Stimulated activated CD4-positive, alpha-beta T cell treated with anti-CD3 and anti-CD28 coated beads, Interleukin-4, amount 100 ng/mL, for 1 hour (primary cell): ENCODE data around the gene ZNF816.
A peak's percentile ranks its signal among the peaks of the same experiment; 100 is the strongest.
"Not testable (repeated sequence)": the region's sequence is repeated elsewhere in the genome, so short reads cannot be mapped to it uniquely, and the experiment has no call there.

Experiments
- DNase-seq: peaks from one replicate; pipeline ENCODE4 v3.0.0-alpha.2; 2020

The ZNF816 gene

GRCh38 chr19:52959613-52960295 lies 2.9 kb downstream of the ZNF816 start:
- DNase-seq = no peak

- DNase-seq = no peak
Measured at GRCh38 chr19:52957591-52957990, 5.1 kb downstream of the ZNF816 start.

GRCh38 chr19:52956917-52957316 lies 5.8 kb downstream of the ZNF816 start:
- DNase-seq = no peak

- no peak for DNase-seq
Measured at GRCh38 chr19:52949422-52949821, 13.3 kb downstream of the ZNF816 start.

DNA sequence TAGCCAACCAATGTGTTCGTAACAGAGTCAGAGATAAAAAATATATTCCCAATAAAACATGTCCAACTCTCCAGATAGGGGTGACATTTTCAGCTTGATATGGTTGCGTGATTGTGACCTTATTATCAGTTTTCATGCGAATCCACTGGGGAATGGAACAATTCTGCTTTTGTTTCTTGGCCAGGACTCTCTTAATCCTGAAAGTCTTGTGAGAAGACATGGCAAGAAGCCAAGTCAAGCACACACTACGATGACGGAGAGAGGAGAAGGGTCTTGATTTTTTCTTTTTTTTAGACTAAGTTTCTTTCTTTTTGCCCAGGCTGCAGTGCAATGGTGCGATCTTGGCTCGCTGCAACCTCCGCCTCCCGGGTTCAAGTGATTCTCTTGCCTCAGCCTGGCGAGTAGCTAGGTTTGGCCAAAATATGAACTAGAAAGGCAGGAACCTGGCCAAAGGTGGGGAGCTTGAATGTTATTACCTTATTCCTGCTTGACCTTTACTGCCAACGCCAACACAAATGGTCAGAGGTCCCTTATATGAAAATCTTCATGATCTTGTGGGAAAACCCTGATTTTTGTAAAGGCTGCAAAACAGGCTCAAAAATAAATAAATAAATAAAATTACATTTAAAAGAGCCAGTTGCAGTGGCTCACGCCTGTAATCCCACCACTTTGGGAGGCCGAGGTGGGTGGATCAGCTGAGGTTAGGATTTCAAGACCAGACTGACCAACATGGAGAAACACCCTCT lies 14.5 kb downstream of the ZNF816 start:
- DNase-seq = no peak

- DNase-seq = no peak
Measured at GRCh38 chr19:52946322-52947310, 16.1 kb downstream of the ZNF816 start.

DNA sequence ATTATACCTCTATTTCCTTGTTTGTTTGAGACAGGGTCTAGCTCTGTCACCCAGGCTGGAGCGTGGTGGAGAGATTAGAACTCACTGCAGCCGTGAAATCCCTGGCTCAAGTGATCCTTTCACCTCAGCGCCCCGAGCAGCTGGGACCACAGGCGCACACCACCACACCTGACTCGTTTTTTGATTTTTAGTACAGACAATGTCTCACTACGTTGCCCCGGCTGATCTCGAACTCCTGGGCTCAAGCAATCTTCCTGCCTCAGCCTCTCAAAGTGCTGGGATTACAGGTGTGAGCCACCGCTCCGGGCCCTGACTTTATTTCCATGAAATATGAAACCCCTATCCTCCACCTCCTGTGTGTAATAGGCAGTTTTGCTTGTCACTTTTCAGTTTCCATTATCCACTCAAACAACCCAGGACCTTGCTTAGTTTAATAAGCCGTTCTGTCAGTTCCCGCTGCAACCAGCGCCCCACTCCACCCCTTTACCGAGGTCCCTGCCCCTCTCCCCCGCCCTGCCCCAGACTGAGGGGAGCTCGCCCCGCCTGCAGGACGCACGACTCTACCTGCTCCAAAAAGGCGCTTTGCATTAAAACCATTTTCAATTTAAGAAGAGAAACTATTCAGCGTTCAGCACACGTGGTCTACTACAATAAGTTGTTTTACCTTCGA lies 16.9 kb downstream of the ZNF816 start:
- DNase-seq = no peak

DNA sequence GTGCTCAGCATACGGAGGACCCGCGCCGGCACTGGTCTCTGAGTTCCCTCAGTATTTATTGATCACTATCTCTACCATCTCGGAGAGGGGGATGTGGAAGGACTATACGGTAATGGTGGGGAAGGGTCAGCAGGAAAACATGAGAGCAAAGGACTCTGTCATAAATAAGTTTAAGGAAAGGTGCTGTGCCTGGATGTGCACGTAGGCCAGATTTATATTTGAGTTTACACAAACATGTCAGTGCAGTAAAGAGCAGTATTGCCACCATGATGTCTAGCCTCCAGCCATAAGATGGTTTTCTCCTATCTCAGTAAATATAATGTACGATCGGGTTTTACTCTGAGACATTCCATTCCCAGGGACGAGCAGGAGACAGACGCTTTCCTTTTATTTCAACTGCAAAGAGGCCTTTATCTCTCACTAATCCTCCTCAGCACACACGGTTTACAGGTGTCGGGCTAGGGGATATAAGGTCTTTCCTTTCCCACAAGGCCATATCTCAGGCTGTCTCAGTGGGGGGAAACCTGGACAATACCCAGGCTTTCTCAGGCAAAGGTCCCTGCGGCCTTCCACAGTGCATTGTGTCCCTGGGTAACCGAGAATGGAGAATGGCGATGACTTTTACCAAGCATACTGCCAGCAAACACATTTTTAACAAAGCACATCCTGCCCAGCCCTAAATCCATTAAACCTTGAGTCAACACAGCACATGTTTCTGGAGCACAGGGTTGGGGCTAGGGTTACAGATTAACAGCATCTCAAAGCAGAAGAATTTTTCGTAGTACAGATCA lies 17.8 kb downstream of the ZNF816 start:
- DNase-seq = not testable (repeated sequence)

- no peak for DNase-seq
Measured at GRCh38 chr19:52943884-52944643, 18.6 kb downstream of the ZNF816 start.

GRCh38 chr19:52943134-52943883 lies 19.4 kb downstream of the ZNF816 start:
- DNase-seq = no peak

GRCh38 chr19:52942386-52943133 lies 20.1 kb downstream of the ZNF816 start:
- peak; percentile 92 for DNase-seq

GRCh38 chr19:52941941-52942385 lies 20.7 kb downstream of the ZNF816 start:
- DNase-seq = peak; percentile 16

GRCh38 chr19:52941523-52941922 lies 21.2 kb downstream of the ZNF816 start:
- not testable (repeated sequence) for DNase-seq

GRCh38 chr19:52940905-52941304 lies 21.8 kb downstream of the ZNF816 start:
- not testable (repeated sequence) for DNase-seq

DNA sequence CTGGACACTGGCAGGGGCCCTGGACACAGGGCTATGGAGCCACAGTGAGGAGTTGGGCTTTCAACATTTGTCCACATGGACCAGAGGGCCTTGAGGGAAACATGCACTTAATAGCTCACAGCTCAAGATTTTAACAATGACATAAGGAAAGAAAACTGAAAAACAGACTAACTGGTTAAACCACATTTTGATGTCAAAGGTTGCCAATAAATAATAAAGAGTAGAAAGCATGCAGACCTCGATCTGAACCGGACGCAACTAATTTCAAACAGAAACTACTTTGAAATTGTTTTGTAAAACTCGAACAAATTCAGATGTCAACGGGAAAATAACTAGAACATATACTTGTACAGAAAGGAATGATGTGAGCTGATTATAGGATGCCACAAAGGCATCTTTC lies 23.9 kb downstream of the ZNF816 start:
- DNase-seq = no peak

DNA sequence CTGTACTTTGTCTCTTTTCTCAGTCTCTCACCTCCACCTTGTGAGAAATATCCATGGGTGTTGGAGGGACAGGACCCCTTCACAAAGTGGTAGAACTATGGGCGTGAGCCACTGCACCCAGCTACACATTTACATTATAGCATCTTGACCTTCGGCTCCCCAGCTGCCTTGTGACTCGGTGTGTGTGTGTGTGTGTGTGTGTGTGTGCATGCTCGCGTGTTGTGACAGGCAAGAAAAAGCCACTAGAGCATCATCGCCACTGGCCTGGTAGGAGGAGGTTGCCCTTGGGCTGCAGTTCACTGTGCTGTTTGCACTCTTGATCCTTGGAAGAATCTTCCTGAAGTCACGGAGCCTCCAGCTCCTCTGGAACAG lies 25.7 kb downstream of the ZNF816 start:
- no peak for DNase-seq

DNA sequence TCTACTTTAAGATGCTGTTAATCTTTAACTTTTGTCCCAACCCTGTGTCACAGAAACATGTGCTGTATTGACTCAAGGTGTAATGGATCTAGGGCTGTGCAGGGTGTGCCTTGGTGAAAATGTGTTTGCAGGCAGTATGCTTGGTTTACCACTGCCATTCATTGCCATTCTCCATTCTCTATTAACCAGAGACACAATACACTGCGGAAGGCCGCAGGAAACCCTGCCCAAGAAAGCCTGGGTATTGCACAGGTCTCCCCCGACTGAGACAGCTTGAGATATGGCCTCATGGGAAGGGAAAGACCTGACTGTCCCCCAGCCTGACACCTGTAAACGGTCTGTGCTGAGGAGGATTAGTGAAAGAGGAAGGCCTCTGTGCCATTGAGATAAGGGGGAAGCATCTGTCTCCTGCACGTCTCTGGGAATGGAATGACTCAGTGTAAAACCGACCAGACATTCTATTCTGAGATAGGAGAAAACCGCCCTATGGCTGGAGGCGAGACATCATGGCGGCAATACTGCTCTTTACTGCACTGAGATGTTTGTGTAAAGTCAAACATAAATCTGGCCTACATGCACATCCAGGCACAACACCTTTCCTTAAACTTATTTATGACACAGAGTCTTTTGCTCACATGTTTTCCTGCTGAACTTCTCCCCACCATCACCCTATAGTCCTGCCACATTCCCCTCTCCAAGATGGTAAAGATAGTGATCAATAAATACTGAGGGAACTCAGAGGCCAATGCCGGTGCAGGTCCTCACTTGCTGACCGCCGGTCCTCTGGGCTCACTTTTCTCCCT lies 26.3 kb downstream of the ZNF816 start:
- no peak for DNase-seq

DNA sequence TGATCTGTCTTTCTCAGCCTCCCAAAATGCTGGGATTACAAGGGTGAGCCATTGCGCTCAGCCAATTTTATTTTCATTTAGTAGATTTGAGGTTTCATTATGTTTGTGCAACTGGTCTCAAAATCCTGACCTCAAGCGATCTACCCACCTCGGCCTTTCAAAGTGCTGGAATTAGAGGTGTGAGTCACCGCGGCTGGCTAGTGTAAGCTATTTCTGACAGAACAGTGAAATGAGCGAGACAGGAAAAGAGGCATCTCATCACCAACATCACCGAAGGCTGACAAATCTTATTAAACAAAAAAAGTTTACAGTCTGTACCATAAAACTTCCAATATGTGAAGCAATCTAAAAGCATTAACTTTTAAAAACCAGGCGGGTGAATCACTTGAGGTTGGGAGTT lies 27.2 kb downstream of the ZNF816 start:
- no peak for DNase-seq

DNA sequence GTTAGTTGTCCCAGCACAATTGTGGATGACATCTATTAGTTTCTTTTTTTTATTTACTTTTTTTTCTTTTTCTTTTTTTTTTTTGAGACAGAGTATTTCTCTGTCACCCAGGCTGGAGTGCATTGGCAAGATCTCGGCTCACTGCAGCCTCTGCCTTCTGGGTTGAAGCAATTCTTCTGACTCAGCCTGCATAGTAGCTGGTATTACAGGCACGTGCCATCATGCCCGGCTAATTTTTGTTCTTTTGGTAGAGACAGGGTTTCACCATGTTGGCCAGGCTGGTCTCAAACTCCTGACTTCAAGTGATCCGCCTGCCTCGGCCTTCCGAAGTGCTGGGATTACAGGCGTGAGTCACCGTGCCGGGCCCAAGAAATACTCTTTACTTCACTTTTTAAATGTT lies 38.0 kb downstream of the ZNF816 start:
- DNase-seq = not testable (repeated sequence)
